Activated CD4-positive, alpha-beta T cell treated with anti-CD3 and anti-CD28 coated beads for 4 hours (primary cell): ENCODE results near the gene COL15A1.
A peak's percentile ranks its signal among the peaks of the same experiment; 100 is the strongest.

Source experiments
- DNase-seq, 2 donors: peaks; one replicate each; pipeline ENCODE4 v3.0.0-alpha.2; 2020

COL15A1 gene

DNA sequence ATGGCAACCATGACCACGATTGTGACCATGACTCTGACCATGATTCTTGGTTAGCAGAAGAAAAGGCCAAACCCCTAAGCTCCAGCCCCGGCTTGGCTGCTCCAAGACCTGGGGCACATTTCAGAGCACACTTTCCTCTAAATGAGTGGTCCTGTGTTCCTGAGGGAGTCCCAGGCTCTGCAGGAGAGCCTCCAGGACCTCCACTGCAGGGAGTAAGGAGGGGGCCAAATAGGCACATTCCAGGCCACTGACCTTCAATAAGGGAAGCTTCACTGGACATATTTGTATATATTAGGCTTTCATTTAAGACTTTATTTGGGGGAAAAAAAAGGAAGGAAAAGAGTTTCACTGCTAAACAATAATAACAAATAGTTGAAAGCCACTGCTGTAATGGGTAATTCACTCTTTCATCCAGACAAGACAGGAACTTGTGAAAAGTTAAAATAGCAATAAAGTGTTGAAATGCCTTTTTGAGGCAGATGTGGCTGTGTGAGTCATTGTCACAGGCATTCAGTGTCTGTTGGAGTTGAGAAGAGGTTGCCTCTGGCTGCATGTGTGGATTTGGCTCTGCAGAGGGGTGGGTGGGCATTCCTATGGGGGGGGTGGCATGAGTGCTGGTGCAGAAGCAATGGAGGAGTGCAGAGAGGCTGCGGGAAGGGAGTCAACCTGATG lies 97.3 kb downstream of the COL15A1 start:
- DNase-seq: no peak

DNA sequence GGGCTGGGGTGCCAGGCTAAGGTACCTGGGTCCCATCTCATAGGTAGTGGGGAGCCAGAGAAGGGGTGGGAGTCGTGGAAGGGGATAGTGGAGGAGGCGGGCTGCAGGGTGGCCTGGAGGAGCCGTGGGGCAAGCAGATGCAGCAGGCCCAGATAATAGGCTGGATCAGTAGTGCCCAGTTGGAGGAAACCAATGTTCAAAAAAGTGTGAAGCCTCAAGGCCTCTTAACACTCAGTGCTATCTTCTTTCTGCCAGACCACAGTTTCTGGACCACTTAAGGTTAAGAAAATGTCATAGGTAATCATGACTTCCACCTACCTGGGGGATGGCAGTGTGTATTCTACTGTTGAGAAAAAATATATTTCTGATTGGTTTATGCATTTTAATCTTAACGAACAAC lies 97.9 kb downstream of the COL15A1 start:
- DNase-seq: no peak

DNA sequence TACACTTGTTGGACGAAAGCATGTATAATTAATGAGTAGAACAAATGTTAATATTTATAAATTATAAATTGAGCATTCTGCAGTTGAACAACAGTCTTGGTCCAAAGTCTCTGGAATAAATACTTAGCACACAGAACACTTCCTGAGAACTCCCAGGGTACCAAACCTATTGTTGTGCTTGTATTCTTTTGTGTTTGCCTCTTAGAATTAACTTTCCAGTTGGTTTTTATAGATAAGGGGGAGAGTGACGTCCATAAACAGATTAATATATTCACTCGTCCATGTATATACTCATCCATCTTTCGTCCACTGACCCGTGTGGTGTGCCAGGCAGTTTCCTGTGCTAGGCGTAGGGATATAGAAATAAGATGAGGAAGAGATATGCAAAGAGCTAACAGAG lies 98.9 kb downstream of the COL15A1 start:
- no peak for DNase-seq

DNA sequence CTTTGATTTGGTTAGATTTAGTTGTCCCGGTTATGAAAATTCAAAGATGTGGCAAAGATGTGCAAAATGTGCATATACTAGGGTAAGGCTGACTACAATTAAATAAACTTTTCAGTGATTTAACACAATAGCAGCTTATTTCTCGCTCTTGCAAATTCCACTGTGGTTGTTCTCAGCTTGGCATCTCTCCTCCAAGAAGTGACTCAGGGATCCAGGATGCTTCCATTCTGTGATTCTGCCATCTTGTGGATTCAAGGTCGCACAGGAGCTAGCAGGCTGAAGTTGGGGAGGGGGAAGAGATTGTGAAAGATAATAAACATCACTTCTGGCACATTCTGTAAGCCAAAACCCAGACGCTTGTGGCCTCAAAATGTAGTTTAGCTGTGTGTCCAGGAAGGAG lies 101.1 kb downstream of the COL15A1 start:
- DNase-seq: no peak

DNA sequence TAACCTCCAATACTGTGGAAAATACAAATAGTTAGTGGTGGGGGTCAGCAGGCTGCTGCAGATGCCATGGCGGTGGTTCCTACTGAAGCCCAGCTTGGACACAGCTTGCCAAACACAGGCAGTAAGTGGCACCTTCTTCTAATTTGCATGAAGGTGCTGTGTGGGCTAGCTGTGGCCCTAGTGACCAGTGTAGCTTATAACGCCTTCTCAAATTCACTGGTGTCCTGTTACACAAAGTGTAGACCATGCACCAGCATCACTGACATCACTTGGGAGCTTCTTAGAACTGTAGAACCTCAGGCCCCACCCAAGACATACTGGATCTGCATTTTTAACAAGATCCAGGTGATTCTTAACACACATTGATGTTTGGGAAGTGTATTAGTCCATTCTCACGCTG lies 102.4 kb downstream of the COL15A1 start:
- DNase-seq: no peak

DNA sequence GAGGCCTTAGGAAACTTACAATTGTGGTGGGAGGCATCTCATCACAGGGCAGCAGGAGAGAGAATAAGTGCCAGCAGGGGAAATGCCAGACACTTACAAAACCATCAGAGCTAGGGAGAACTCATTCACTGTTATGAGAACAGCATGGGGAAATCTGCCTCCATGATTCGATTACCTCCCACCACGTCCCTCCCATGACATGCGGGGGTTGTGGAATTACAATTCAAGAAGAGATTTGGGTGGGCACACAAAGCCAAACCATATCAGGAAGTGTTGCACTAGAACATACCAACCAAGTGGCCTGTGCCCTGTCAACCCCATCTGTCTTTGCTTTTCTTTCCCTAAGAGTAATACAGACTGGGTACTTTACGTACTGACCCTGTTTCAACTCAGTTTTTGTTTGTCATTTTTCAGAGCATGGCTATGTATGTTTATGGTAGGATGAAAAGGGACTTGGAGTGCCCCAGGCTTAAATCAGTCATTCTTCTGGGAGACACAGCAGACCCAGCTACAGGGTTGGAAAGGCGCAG lies 102.9 kb downstream of the COL15A1 start:
- DNase-seq: no peak

DNA sequence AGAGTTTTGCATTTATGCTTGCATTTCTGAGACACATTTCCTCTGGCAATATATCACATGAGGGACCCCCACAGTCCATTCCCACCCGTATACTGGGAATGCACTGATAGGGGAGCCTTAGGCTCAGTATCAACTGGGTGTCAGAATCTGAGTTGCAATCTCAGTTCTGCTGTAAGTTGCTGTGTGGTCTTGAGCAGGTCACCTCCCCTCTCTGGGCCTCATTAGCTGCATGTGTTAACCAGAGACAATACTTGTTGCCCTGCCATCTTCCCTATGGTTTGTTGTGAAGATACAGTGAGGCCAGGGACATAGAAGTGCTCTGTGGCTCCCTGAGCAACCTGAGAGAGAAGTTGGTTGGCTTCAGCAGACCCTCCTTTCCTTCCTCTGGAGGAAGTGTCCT lies 105.5 kb downstream of the COL15A1 start:
- no peak for DNase-seq

DNA sequence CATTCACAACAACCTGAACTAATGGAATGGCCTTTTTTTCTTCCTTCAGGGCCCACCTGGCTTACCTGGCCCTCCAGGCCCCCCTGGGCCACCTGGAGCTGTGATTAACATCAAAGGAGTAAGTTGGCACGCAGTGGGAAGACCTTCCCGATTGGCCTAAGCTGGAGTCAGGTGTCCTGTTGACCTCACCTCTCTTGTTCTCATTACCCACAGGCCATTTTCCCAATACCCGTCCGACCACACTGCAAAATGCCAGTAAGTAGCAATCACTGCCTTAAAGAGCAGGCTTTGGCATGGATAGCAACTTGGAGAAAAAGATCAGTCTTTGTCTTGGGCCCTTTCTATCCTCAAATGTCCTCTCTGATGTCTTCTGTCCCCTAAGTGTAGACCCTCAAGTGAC lies 105.9 kb downstream of the COL15A1 start:
- no peak for DNase-seq

DNA sequence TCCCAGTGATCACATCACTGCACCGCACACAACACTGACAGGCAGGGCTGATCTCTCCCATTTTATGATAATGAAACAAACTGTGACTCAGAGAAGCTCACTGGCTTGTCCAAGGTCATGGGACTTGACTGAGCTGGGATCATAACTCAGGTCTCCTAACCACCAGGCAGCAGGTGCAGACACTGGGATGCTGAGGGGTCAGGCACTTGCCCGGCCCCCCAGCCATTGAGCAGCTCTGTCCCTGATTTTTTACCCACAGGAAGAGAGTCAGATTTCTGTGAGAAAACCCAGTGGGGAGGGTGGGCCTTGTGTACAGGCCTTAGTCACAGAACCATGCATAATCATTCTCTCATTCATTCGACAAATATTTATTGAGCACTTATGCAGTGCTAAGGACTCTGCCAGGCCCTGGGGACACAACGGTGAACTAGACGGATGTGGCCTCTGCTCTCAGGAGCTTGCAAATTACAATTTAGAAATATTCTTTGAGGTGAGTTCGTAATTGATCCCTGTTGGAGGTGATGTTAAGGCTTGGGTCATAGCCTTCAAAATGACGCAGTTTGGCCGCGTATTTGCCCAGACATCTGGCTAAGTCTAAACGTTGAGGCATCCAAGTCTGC lies 106.7 kb downstream of the COL15A1 start:
- DNase-seq: no peak

DNA sequence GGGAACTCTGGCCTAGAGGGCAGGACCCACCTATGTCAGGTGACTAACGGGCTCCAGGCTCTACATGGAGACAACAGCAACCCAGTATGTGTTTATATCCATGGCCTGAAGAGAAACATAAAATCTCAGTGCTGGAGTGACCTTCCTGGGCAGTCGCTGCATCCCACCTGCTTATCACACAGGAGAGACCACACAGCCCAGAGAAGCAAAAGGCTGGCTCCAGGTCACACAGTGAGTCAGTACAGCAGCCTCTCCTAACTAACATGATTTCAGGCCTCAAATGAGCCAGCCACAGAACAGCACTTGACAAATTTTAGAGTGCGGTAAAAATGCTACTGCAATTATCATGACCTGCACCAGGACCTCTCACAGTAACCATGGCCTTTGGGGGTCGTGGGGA lies 107.2 kb downstream of the COL15A1 start:
- no peak for DNase-seq

DNA sequence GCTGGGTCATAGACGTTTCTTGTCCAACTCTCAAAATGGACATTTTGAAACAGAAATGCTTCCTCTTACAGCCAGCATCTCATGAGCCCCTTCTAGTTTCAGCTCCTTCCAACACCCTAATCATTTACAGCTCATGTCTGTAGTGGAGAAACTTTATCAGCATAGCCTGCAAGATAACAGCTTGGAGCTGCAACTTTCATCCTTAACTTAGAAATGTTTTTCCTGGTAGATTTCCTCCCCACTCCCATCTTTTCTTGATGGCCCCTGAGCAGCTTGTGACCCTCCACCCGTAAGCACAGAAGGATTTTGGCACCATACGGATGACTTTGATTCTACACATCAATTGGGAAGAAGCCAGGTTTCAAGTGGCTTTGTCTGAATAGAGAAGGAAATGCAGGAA lies 107.7 kb downstream of the COL15A1 start:
- no peak for DNase-seq

DNA sequence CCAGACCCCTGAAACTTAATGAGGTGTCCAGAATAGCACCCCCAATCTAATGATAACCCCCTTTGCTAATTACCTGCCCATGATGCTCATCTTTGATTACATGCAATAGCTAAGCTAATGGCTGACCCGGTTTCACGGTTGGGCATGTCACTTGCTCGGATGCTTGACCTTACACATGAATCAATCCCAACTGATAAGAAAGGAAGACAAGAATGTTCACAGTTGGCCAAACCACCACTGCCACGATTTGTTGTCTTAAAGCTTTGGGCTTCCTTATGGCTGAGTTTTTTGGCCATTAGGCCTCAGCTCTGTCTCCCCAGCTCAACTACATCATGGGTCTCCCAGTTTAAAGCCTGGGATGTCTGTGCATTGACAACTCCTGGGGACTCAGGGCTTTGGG lies 108.1 kb downstream of the COL15A1 start:
- DNase-seq: no peak

DNA sequence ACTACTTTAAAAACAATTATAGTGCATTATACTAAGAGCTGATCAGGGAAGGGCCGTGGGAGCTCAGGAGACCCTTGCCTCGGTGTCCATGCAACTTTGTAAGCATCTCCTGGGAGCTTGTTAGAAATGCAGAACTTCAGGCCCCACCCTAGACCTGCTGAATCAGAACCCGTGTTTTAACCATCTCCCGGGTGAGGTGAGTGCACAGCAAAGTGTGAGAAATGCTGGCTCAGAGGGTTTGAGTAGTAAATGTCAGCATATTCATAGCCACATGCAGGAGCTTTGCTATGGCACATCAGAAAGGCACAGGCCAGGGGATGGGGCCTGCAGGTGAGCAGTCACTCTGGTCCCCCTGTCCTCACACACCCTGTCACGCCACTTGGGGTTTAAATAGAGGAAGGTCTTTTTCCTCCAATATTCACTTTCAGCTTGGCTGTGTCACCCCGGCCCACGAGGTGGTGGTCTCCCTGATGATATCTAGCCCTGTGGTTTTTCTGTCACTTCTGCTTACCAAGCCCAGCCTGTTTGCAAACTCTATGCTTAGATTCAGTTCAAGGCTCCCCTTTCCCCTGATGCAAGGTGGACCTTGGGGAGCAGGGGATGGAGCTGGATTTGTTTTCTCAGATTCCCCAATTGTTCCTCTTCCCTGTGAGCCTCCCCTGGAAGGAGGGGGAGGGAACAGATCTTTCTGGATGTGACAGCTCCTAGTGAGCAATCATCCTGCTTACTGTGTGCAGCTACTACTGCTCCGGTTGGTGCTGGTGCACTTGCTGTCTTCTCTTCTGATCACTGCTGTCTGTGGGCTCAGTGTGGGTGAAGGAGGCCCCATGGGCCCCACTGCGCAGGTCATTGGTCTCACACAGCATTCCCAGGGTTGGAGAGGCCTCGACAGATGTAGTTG lies 109.4 kb downstream of the COL15A1 start:
- DNase-seq: no peak

DNA sequence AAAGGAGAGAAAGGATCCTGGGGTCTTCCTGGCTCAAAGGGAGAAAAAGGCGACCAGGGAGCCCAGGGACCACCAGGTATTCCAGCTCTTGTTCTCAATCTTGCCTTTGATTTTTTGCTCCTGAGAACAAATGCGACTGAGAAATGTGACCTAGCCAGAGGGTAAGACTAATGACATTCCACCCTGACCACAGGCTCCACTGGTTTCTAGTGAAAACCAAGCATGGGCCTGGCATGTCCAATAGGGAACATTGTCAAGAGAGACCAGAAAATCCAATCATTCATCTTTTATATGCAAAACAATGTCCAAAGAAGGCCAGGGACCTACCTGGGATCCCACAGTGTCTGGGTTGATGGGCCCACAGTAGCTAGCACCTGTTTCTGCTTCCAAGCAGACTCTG lies 110.9 kb downstream of the COL15A1 start:
- no peak for DNase-seq

DNA sequence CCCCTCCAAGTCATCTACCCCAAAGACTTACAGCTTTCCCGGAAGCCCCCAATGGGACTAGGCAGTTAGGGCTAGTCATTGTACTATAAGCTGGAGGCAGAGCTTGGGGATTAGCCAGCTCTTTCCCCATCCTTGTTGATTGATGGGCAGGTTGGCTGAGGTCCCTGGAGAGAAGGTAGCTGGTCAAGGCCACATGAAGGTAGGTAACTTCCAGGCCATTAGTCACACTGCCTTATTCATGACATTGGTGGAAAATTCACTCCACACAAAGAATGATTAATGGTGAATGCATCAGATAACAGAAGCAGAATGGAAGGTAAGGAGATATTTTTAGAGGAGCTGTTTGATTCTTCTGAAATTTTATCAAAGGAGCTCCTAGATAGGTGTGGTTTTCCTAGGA lies 111.7 kb downstream of the COL15A1 start:
- DNase-seq: no peak

DNA sequence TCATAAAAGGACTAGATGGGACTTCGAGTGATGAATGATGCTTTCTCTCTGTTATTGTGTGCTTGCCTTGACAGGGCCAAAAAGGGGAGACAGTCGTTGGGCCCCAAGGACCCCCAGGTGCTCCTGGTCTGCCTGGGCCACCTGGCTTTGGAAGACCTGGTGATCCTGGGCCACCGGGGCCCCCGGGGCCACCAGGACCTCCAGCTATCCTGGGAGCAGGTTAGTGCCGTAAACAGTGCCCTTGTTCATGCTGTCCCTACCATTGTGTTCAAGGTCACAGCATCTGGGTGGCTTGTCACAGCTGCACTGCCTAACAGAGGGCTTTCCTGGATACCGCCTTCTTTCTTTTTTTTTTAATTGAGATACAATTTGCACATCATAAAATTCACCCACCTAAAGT lies 112.5 kb downstream of the COL15A1 start:
- DNase-seq: no peak

DNA sequence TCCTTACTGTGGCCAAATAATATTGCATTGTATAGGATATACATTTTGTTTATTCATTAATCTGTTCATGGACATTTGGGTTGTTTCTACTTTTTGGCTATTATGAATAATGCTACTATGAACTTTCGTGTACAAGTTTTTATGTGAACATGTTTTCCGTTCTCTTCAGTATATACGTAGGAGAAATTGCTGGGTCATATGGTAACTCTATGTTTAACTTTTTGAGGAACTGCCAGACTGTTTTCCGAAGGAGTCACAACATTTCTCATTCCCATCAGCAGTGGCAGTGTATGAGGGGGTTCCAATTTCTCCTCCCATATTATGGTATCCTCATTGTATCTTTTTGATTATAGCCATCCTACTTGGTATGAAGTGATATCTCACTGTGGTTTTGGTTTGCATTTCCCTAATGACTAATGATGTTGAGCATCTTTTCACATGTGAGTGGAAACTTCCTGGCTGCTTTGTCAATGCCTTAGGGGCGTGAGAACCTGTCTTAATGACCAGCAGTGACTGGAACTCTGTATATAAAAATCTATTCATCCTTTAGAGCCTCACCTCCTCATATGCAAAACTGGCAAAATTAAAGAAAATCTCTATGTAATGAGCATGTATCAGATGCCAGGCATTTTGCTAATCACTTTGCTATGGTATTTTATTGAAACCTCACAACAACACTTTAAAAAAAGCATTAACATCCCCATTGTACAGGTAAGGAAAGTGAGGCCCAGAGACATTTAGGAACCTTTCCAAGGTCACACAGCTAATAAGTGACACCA lies 113.4 kb downstream of the COL15A1 start:
- peak; percentile 23 to 30 for DNase-seq

DNA sequence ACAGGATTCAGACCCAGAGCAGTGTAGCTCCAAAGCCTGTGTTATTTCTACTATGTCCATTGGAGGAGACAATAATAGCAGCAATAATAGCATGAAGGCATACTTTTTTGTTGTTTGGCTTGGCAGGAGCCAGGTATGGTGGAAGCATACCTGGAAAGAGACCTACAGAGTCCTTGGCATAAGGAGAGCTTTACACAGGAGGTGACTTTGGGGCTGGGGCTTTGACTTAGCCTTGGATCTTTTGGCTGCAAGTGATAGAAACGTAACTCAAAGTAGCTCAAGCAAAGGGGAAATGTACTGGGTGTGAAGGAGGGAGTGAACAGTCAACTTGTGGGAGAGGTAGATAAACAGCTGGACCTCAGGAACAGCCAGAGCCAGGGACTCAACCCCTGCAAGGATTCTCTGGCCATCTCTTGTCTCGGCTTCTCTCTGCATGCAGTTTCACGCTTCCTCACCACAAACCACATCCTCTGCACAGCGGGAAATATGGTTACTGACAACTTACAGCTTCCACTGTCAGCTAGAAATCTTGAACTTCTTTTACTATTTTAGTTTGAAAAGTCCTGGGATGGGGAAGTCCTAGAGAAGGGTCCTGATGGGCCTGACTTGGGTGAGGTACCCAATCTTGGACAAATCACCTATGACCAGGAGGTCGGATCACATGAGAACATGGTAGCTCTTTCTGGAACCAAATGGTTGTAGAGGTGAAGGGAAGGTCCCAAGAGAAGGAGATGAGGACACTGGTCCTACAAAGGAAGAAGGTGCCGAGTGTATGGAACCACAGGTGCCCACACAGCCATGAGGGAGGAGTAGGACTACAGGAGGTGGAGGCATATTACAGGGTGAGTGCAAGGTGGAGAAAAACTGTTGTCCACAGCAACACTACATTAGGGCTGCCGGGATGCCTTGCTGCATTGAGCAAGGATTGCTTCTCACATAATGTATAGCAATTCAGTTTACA lies 114.2 kb downstream of the COL15A1 start:
- DNase-seq: peak; percentile 48 to 51

DNA sequence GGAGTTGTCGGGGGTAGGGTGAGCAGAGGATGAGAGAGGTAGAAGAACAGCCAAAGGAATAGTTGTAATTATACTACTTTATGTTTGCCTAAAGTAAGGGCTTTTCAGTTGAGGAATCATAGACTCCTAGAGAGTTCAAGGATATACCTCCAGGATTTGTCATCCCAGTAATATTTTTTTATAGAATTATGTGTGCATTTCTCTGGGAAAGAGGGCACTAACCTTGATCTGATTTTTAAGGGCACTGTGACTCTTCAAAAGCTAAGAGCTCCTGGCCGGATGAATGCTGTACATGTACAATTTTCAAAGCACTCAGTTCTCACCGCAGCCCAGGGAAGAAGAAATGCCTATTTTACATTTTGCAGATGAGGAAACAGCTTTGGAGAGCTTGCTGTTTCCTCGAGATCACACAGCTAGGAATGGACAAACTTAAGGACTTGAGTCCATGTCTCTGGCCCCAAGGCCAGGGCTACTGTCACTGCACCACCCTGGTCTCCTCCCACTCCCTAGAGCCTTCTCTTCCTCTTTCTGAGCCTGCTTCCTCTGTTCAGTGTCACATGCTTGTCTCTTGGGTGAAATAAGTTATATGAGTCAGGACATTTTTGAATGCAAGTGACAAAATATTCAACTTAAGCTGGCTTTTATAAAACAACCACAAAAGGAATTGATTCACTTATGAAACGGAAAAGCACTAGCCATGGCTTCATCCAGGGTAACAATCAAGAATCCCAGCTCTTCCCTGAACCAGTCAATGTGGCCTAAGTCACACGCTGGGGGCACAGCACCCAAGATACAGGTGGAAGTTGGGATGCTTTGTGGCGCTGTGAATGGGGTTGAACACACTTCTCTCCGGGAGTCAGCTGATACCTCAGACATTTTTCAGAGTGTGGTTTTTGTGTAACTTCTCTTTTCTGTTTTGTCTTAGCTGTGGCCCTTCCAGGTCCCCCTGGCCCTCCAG lies 115.5 kb downstream of the COL15A1 start:
- no peak for DNase-seq

DNA sequence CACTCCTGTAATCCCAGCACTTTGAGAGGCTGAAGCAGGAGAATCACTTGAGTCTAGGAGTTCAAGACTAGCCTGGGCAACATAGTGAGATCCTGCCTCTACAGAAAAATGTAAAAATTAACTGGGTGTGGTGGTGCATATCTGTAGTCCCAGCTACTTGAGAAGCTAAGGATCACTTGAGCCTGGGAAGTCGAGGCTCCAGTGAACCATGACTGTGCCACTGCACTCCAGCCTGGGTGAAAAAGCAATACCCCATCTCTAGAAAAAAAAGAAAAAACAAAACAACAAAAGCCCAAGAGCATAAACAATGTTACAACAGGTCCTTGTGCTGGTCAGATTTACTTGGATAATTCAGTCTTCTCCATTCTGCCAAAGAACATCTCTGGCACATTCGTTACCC lies 116.9 kb downstream of the COL15A1 start:
- DNase-seq: no peak

DNA sequence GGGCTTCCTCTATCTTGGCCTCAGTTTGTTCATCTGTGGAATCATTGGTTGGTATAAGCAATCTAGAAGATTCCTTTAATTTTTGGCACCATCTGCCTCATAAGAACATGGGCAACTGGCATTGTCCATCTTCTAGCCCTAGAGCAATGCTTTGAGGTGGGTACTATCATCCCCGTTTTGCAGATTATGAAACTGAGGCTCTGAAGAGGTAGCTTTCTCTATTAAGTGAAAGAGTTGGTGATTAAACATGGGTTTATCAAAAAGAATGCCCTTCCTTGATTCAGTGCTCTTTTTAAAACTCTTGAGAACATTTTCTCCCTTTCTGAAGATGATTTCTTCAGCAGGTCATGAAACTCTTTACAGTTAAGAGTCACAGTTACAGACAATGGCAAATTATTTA lies 118.8 kb downstream of the COL15A1 start:
- no peak for DNase-seq
